ENCODE data around the gene EFCAB12. TPM values are rescaled to one million over a fixed set of nuclear protein-coding genes. Genes with fewer than 3 reads are reported as not detected.

Gene EFCAB12
- total RNA-seq, 2 experiments from 2014 or later = 3.2 to 3.4 TPM

GRCh38 chr3:129358177-129358771 is 70.2 kb downstream of the EFCAB12 start:
- POLR2A ChIA-PET = no interaction called here
- H3K4me3 ChIP-seq (ENCODE audit: low read length) = no peak overlapping the region
- no peak for TF ChIP-seq CTCF (IDR thresholded peaks at IDR 0.05)
- Mint-ChIP-seq H3K36me3 (ENCODE audit: low read depth) (no peaks in the 10 kb centered on the region), H3K4me1 (ENCODE audit: low read depth) (no peaks in the 10 kb centered on the region), H3K4me3 (no peak overlapping the region), H3K27me3 (peaks cover 4% of the 10 kb centered on the region), H3K27ac (no peak overlapping the region), H3K9me3 (no peaks in the 10 kb centered on the region)
- H3K27me3 ChIP-seq (ENCODE audit: control insufficient read depth in 1 of 2, insufficient read depth in 2 of 2, low read length in 2 of 2) = no peaks in the 10 kb centered on the region
- H3K27ac ChIP-seq (ENCODE audit: low read depth in 1 of 2, low read length in 2 of 2) = no peak overlapping the region
- no peaks in the 10 kb centered on the region for H3K4me1 ChIP-seq (ENCODE audit: insufficient read depth, low read length)
- intact Hi-C loops (cut with DNase I, micrococcal nuclease) = no loop called here
- no peak for ATAC-seq (ENCODE audit: poor library complexity)
- CTCF ChIA-PET = no interaction called here
- DNase-seq = no peak
- H3K36me3 ChIP-seq (ENCODE audit: insufficient read depth, low read length) = no peaks in the 10 kb centered on the region
- no peaks in the 10 kb centered on the region for H3K9me3 ChIP-seq (ENCODE audit: control insufficient read depth in 1 of 2, insufficient read depth in 1 of 2, low read length in 2 of 2)

GRCh38 chr3:129357616-129358015 is 70.8 kb downstream of the EFCAB12 start:
- H3K4me3 Mint-ChIP-seq = no peak overlapping the region
- no peaks in the 10 kb centered on the region for H3K9me3 Mint-ChIP-seq
- H3K4me3 ChIP-seq (ENCODE audit: low read length) = no peak overlapping the region
- no peaks in the 10 kb centered on the region for H3K4me1 ChIP-seq (ENCODE audit: insufficient read depth, low read length)
- no peaks in the 10 kb centered on the region for H3K4me1 Mint-ChIP-seq (ENCODE audit: low read depth)
- ATAC-seq (ENCODE audit: poor library complexity) (no peak), DNase-seq (no peak)
- ChIA-PET CTCF (no interaction called here), POLR2A (no interaction called here)
- intact Hi-C loops (cut with DNase I, micrococcal nuclease) = no loop called here
- no peaks in the 10 kb centered on the region for H3K9me3 ChIP-seq (ENCODE audit: control insufficient read depth in 1 of 2, insufficient read depth in 1 of 2, low read length in 2 of 2)
- no peaks in the 10 kb centered on the region for H3K36me3 Mint-ChIP-seq (ENCODE audit: low read depth)
- TF ChIP-seq CTCF (IDR thresholded peaks at IDR 0.05) = no peak
- peaks cover 4% of the 10 kb centered on the region for H3K27me3 Mint-ChIP-seq
- H3K27me3 ChIP-seq (ENCODE audit: control insufficient read depth in 1 of 2, insufficient read depth in 2 of 2, low read length in 2 of 2) = no peaks in the 10 kb centered on the region
- no peaks in the 10 kb centered on the region for H3K36me3 ChIP-seq (ENCODE audit: insufficient read depth, low read length)
- no peak overlapping the region for H3K27ac Mint-ChIP-seq
- H3K27ac ChIP-seq (ENCODE audit: low read depth in 1 of 2, low read length in 2 of 2) = no peak overlapping the region

GRCh38 chr3:129356756-129357425 is 71.5 kb downstream of the EFCAB12 start:
- H3K36me3 Mint-ChIP-seq (ENCODE audit: low read depth) = no peaks in the 10 kb centered on the region
- no peak for ATAC-seq (ENCODE audit: poor library complexity)
- Histone ChIP-seq H3K27ac (ENCODE audit: low read depth in 1 of 2, low read length in 2 of 2) (no peak overlapping the region), H3K27me3 (ENCODE audit: control insufficient read depth in 1 of 2, insufficient read depth in 2 of 2, low read length in 2 of 2) (no peaks in the 10 kb centered on the region), H3K36me3 (ENCODE audit: insufficient read depth, low read length) (no peaks in the 10 kb centered on the region), H3K4me1 (ENCODE audit: insufficient read depth, low read length) (no peaks in the 10 kb centered on the region), H3K9me3 (ENCODE audit: control insufficient read depth in 1 of 2, insufficient read depth in 1 of 2, low read length in 2 of 2) (no peaks in the 10 kb centered on the region), H3K4me3 (ENCODE audit: low read length) (no peak overlapping the region)
- ChIA-PET POLR2A (no interaction called here), CTCF (no interaction called here)
- H3K9me3 Mint-ChIP-seq = no peaks in the 10 kb centered on the region
- no peak overlapping the region for H3K27ac Mint-ChIP-seq
- intact Hi-C loops (cut with DNase I, micrococcal nuclease) = no loop called here
- H3K27me3 Mint-ChIP-seq = peaks cover 4% of the 10 kb centered on the region
- DNase-seq = no peak
- H3K4me3 Mint-ChIP-seq = no peak overlapping the region
- TF ChIP-seq CTCF (IDR thresholded peaks at IDR 0.05) = no peak
- no peaks in the 10 kb centered on the region for H3K4me1 Mint-ChIP-seq (ENCODE audit: low read depth)
